Ectodermal cell (in vitro differentiated cells): ENCODE results near the gene CD33.

Source experiments
- H3K27ac ChIP-seq: 2 replicates; pipeline ENCODE4 v1.7.0; 2013; ENCODE audit warnings: mild to moderate bottlenecking, low read depth, low read length; ENCODE audit not compliant: insufficient read depth, poor library complexity, severe bottlenecking
- H3K27me3 ChIP-seq: 2 replicates; pipeline ENCODE4 v1.7.0; 2013; ENCODE audit warnings: mild to moderate bottlenecking, low read length; ENCODE audit not compliant: insufficient read depth, control insufficient read depth, poor library complexity, severe bottlenecking
- H3K36me3 ChIP-seq: one replicate; pipeline ENCODE4 v1.7.0; 2013; ENCODE audit warnings: low read length; ENCODE audit not compliant: control insufficient read depth, insufficient read depth
- H3K4me1 ChIP-seq: one replicate; pipeline ENCODE4 v1.7.0; 2013; ENCODE audit warnings: low read length; ENCODE audit not compliant: control insufficient read depth, insufficient read depth
- H3K4me3 ChIP-seq: 2 replicates; pipeline ENCODE4 v1.7.0; 2013; ENCODE audit warnings: low read depth, low read length, control low read depth; ENCODE audit not compliant: insufficient read depth
- H3K9me3 ChIP-seq: 2 replicates; pipeline ENCODE4 v1.7.0; 2013; ENCODE audit warnings: mild to moderate bottlenecking, low read length, moderate library complexity; ENCODE audit not compliant: control insufficient read depth
- WGBS, 2 experiments: methylation state at CpG; one replicate each; pipeline ENCODE4 v1.1.7; 2013; ENCODE audit warnings: missing lambda C conversion rate in 2 of 2; 5-methylcytosine and 5-hydroxymethylcytosine counted together

Gene CD33

DNA sequence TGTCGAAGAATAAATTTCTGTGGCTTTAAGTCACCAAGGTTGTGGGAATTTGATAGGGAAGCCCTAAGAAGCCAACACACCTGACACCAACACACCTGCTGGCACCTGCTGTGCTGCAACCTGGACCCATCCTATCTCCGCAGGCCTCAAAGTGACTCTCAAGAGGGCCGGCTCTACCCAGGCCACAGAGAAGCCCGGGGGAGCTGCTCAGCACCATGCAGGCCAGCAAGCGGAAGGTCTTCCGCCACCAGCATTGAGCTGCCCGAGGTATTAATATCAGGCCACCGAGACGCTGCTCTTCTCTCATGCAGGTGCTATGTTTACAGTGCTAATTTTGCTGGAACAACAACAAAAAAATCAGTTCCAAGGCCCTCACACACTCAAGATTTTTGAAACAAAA lies 32.2 kb upstream of the CD33 start:
- no peak overlapping the region for H3K27ac ChIP-seq
- 92% methylated on average over 9 of the region's 9 CpGs for WGBS, 2 experiments
- no peaks in the 10 kb centered on the region for H3K4me1 ChIP-seq
- no peaks in the 10 kb centered on the region for H3K27me3 ChIP-seq
- H3K9me3 ChIP-seq = no peaks in the 10 kb centered on the region
- no peaks in the 10 kb centered on the region for H3K36me3 ChIP-seq
- no peak overlapping the region for H3K4me3 ChIP-seq

DNA sequence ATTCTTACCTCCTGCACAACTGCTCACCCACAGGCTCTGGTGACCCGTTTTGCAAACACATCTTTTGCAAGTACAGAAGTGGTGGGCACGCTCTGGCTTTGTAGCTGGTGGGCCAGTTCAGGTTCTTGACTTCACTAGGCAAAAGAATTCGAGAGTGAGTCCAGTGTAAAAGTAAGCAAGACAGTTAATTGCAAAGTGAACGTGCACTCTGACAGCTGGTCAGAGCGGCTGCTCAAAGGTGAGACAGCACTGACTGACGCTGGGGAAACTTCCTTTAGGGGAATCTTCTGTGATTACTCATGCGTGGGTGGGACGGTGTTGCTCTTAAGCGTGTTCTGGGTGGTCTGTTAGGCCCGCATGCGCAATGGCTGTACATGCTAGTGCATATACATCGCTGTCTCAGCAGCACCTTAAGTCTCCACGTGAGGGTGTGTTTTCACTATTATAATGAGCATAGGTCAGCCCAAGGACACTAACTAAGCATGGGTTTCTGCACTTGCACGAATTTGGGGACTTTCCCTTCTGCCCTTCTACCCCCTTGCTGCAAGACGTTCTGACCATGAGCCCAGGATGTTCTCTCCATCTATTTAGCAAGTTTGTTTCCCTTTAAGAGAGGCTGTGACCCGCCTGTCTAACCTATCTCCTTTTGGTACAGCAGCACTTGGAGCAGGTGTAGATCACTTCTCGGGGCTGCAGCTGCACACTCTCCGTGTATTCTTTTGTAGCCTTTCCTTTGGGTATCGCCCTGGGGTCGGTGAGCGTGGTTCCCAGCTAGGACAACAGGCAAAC lies 30.2 kb upstream of the CD33 start:
- Histone ChIP-seq H3K27me3 (no peaks in the 10 kb centered on the region), H3K4me3 (no peak overlapping the region), H3K4me1 (no peaks in the 10 kb centered on the region), H3K36me3 (no peaks in the 10 kb centered on the region), H3K9me3 (no peaks in the 10 kb centered on the region), H3K27ac (no peak overlapping the region)
- WGBS, 2 experiments = 83 to 88% methylated on average over 17 to 21 of the region's 21 CpGs

DNA sequence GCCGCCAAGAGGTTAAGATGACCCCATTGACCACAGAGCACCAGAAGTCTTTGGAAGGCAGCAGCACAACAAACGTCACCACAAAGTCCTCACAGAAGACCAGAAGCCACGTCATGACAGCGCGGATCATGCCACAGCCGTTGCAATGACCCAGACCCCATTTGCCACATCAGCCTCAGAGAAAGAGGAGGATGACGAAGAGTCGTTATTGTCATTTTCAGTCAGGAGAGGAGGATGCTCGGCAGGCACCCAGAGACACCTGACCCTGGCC lies 29.6 kb upstream of the CD33 start:
- no peaks in the 10 kb centered on the region for H3K9me3 ChIP-seq
- no peak overlapping the region for H3K27ac ChIP-seq
- WGBS, 2 experiments = 96 to 97% methylated on average over 9 of the region's 9 CpGs

DNA sequence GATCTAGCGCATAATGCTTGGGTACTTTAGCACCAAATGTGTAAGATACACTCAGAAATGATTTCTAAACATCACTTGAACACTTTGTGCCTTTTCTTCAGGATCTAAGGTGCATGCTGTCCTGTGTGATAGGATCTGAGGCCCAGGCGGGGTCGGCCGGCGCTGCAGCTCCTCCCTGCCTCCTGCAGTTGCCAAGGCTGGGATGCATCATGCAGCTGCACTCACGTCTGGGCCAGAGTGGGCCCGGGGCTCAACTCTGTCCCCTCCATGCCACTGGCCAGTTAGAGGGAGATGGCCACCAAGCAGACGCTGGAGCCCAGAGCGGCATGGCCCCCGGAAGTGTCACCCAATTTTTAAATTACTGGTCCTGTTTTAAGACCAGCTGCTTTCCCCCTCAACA lies 29.3 kb upstream of the CD33 start:
- WGBS, 2 experiments = 93 to 94% methylated on average over 10 of the region's 10 CpGs
- no peaks in the 10 kb centered on the region for H3K4me1 ChIP-seq
- no peaks in the 10 kb centered on the region for H3K27me3 ChIP-seq
- H3K4me3 ChIP-seq = no peak overlapping the region
- H3K36me3 ChIP-seq = no peaks in the 10 kb centered on the region
- H3K9me3 ChIP-seq = no peaks in the 10 kb centered on the region
- H3K27ac ChIP-seq = no peak overlapping the region

More for the DNA sequence above, 29.6 kb upstream of the CD33 start:
- no peak overlapping the region for H3K4me3 ChIP-seq
- no peaks in the 10 kb centered on the region for H3K4me1 ChIP-seq
- no peaks in the 10 kb centered on the region for H3K36me3 ChIP-seq
- no peaks in the 10 kb centered on the region for H3K27me3 ChIP-seq

DNA sequence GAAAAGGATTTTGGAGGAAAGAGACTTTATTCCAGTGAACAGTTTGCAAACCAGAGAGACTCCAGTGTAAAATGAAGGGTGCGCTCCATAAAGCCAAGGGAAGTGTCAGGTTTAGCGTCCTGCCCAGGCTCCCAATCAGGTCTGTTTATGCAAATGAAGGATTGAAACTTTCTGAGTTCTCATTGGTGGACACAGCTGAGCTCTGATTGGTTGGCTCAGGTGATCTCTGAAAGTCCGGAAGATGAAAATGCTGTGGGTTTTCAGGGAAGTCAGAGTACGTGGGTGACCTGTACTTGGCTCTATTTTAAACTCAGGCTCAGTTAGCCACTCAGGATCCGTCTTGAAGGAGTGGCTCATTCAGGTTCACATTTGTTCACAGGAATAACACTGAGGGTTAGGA lies 28.7 kb upstream of the CD33 start:
- H3K27me3 ChIP-seq = no peaks in the 10 kb centered on the region
- H3K27ac ChIP-seq = no peak overlapping the region
- no peak overlapping the region for H3K4me3 ChIP-seq
- H3K9me3 ChIP-seq = no peaks in the 10 kb centered on the region
- no peaks in the 10 kb centered on the region for H3K36me3 ChIP-seq
- H3K4me1 ChIP-seq = no peaks in the 10 kb centered on the region
- WGBS, 2 experiments = 91 to 93% methylated on average over 5 of the region's 5 CpGs

DNA sequence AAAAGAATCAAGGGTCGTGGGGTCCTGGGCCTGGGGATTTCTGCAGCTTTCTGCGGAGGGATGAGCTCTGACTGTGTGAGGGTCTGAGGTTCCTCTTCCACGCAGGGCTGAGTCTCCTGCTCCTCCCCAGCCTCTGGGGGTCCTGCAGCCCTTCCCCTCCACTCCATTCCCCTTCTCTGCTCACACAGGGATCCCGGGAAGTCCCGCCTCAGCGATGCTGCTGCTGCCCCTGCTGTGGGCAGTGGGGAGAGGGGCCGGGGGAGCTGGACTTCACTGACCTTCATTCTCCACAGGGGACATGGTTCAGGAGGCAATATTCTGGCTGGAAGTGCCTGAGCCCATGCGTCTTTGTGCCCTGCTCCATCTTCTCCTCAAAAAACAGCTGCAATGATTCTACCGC lies 26.2 kb upstream of the CD33 start:
- WGBS, 2 experiments = 82 to 84% methylated on average over 9 of the region's 9 CpGs
- Histone ChIP-seq H3K4me1 (no peaks in the 10 kb centered on the region), H3K27me3 (no peaks in the 10 kb centered on the region), H3K9me3 (no peaks in the 10 kb centered on the region), H3K27ac (no peak overlapping the region), H3K36me3 (no peaks in the 10 kb centered on the region), H3K4me3 (no peak overlapping the region)

DNA sequence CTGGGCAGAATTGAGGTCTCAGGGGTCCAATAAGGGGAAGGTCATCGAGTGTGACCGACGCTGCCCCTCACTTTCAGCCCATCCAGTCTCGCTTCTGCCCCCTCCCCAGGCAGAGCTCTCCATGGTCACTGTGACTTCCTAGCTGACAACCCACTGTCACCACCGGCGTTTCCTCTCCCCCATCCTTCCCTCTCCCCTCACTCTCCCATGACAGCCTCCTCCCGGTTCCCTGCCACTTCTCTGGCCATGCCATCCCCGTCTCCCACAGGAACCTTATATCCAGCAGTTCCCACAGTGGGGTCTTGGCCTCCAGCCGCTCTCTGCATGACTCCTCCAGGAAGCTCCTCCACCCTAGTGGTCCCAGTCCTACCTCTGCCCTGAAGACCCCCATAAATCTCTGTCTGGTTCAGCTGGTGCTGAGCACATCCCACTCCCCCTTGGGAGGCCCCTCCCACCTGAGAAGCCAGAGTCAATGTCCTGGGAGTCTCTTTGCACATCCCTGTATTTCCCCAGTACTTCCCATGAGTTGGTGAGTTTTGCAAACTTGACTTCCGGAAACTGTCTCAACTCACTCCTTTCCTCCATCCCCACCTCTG lies 24.7 kb upstream of the CD33 start:
- no peaks in the 10 kb centered on the region for H3K9me3 ChIP-seq
- H3K27ac ChIP-seq = no peak overlapping the region
- no peaks in the 10 kb centered on the region for H3K4me1 ChIP-seq
- 86 to 87% methylated on average over 10 of the region's 10 CpGs for WGBS, 2 experiments
- H3K27me3 ChIP-seq = no peaks in the 10 kb centered on the region
- no peak overlapping the region for H3K4me3 ChIP-seq
- no peaks in the 10 kb centered on the region for H3K36me3 ChIP-seq

DNA sequence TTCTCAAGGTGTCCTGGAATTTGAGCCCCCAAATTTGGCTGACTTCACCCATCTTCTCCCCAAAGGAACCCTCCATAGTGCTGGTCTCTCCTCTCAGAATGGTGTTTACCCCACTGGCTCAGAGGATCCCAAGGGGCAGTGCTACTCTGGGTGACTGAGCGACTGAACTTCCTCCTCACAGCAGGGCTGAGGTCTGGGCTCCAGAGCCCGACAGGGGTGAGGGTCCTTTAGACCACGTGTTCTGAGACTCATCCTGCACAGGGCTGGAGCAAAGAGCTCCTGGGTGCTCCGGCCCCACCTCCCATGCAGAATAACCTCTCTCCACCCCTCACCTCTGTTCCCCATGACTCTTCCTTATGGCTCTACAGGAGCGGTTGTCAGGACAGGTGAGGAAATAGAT lies 23.2 kb upstream of the CD33 start:
- no peaks in the 10 kb centered on the region for H3K27me3 ChIP-seq
- 63 to 89% methylated on average over 4 to 5 of the region's 5 CpGs for WGBS, 2 experiments
- H3K4me1 ChIP-seq = no peaks in the 10 kb centered on the region

DNA sequence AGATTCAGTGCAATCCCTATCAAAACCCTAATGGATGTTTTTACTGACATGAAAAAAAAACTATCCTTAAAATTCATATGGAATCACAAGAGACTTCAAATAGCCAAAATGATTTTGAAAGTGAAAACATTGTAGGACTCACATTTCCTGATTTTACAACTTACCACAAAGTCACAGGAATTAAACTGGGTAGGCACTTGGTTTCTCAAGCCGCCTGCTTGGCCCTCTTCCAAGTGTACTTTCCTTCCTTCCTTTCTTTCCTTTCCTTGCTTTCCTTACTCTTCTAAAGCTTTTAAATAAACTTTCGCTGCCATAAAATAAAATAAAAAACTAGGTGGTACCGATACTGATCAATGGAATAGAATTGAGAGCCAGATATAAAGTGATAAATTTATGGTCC lies 21.0 kb upstream of the CD33 start:
- Histone ChIP-seq H3K27ac (no peak overlapping the region), H3K4me1 (no peaks in the 10 kb centered on the region), H3K36me3 (no peaks in the 10 kb centered on the region), H3K27me3 (no peaks in the 10 kb centered on the region), H3K4me3 (no peak overlapping the region), H3K9me3 (no peaks in the 10 kb centered on the region)
- 96 to 100% methylated on average over 3 of the region's 3 CpGs for WGBS, 2 experiments

More for the DNA sequence above, 23.2 kb upstream of the CD33 start:
- no peak overlapping the region for H3K27ac ChIP-seq
- no peaks in the 10 kb centered on the region for H3K36me3 ChIP-seq
- H3K4me3 ChIP-seq = no peak overlapping the region
- H3K9me3 ChIP-seq = no peaks in the 10 kb centered on the region

DNA sequence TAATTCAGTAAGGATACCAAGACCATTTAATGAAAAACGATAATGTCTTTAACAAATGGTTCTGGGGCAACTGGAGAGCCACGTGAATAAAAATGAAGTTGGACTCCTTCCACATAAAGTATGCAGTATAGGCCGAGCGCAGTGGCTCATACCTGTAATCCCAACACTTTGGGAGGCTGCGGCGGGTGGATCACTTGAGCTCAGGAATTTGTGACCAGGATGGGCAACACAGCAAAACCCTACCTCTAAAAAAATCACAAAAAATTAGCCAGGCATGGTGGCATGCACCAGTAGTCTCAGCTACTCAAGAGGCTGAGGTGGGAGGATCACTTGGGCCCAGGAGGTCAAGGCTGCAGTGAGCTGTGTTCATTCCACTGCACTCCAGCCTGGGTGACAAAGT lies 20.6 kb upstream of the CD33 start:
- no peak overlapping the region for H3K27ac ChIP-seq
- H3K4me1 ChIP-seq = no peaks in the 10 kb centered on the region
- H3K36me3 ChIP-seq = no peaks in the 10 kb centered on the region
- no peaks in the 10 kb centered on the region for H3K27me3 ChIP-seq
- 88 to 91% methylated on average over 6 of the region's 6 CpGs for WGBS, 2 experiments
- no peaks in the 10 kb centered on the region for H3K9me3 ChIP-seq
- no peak overlapping the region for H3K4me3 ChIP-seq
